CD4-positive, alpha-beta T cell treated with Interleukin-6 at 100 ng/mL for 8 hours (primary cell): Measurements from ENCODE around the gene CNBD2.
"Not testable (repeated sequence)": the region's sequence is repeated elsewhere in the genome, so short reads cannot be mapped to it uniquely, and the experiment has no call there.

Source experiments
- DNase-seq: peaks from one replicate; pipeline ENCODE4 v3.0.0-alpha.2; 2020; ENCODE audit warnings: mixed read lengths, low spot score

CNBD2 gene

DNA sequence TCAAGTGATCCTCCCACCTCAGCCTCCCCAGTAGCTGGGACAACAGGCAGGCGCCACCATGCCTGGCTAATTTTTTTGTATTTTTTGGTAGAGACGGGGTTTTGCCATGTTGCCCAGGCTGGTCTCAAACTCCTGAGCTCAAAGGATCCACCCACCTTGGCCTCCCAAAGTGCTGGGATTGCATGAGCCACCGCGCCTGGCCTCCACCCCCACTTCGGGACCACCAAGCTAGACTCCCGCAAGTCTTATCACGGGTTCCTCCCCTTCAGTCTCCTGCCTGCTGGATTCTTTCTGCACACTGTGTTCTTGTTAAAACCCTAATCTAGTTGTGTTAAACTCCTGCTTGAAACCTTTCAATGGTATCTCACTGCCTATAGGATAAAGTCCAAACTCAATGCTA lies 57.7 kb downstream of the CNBD2 start:
- DNase-seq: not testable (repeated sequence)

DNA sequence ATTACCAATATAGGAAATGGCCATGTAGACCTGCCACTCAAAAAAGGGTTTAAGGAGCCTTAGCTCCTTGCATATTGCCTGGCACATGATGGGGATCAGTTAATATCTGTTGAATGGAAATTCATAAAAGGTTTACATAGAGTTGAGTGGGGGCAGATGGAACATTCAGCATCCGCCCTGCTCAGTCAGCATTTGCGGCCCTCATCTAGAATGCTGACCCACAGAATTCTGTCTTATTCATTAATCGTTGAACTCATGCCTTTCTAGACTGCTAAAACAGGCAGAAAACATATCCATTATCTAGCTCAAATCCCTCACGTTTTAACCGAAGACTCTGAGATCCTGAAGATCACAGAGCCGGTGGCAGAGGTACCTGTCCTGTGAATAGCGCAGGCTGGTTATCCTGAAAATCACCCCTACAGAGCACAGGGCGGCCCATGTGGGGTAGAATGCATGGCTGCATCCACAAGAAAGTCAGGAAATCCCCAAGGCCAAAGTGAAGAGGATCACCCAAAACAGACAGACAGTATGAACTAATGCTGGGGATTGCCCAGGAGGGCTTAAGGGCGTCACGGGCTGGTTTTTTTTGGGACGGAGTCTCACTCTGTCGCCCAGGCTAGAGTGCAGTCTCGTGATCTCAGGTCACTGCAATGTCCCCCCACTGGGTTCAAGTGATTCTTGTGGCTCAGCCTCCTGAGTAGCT lies 59.9 kb downstream of the CNBD2 start:
- no peak for DNase-seq

DNA sequence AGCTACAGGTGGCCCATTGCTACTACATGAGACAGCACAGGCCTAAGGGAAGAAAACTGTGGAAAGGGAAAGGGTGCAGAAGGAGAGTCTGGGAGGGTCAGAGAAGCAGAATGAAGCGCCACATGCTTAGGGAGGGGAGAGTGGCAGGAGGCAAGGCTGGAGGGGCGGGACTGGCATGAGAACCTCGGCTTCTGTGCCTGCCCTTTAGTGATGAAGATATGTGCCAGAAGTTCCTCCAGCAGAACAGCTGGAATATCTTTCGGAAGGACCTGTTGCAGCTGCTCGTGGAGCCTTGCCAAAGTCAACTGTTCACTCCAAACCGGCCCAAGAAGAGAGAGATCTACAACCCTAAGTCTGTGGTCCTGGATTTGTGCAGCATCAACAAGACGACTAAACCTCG lies 61.8 kb downstream of the CNBD2 start:
- DNase-seq: no peak

DNA sequence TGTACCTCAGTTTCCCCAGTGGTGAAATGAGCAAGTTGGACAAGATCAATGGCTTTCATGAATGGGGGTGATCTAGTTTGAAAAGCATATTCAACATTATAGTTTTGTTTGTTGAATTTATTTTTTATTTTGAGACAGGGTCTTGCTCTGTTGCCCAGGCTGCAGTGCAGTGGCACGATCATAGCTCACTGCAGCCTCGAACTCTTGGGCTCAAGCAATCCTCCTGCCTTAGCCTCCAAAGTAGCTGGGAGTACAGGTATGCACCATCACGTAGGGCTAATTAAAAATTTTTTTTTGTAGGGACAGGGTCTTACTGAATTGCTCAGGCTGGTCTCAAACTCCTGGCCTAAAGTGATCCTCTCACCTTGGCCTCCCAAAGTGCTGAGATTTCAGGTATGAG lies 63.4 kb downstream of the CNBD2 start:
- DNase-seq: no peak

DNA sequence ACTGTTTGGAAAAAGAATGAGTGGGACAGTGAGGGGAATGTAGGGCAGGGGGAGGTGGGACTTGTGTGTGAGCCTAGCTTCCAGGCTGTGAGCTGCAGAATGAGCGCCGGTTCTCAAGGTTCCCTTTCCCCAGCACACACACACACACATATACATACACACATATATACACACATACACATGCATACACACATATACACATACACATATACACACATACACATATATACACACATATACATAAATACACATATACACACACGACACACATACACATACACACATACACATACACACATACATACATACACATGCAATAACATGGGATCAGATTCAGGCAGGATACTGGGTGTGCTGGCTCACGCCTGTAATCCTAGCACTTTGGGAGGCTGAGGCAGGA lies 66.5 kb downstream of the CNBD2 start:
- DNase-seq: no peak

- no peak for DNase-seq
Observed at GRCh38 chr20:36035745-36036144, 67.4 kb downstream of the CNBD2 start.

DNA sequence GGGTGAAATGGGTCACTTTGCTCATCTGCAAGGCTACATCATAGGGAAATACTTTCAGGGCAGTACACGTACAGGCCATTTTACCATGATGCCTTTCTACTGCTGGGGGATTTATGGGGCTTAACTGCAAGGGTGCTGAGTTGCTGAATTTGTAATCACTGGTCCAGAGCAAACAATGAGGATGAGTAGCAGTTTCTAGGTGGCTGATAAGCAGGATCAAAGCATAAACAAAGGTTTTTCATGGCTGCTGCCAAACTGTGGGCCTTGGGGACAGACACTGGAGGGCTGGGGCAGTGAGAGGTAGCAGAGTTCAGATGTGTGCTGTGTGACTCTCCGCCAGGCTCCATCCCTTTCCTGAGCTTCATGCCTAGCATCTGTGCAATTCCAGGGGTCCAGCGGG lies 68.3 kb downstream of the CNBD2 start:
- DNase-seq: no peak

- no peak for DNase-seq
Observed at GRCh38 chr20:36040571-36040970, 72.2 kb downstream of the CNBD2 start.

GRCh38 chr20:36043441-36043840 lies 75.1 kb downstream of the CNBD2 start:
- DNase-seq: no peak

DNA sequence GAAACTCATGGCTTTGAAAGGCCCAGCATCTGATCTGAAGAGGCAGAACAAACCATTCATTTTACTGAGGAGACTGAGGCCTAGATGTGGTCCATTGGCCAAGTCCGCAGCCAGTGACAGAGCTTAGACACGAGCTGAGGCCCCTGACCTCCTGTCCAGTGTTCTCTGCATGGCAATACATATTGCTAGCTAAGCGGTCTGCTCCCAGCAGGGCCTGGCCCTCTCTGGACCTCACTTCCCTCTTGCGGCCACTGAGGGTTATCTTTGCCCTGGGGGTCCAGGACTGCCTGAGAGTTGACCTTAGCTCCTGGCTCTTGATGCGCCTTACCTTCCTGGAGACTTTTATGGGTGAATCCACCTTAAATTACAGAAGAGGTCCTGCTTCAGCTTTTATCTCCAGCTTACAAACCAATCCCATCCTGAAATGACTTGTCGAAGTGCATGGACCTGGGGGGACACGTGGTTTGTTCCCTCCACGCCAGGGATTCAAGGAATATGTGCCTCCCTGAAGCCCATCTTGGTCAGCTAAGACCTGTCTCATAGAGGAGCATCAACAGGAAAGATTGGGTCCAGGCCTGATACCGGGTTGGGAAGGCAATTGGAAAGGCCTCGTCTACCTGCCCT lies 75.6 kb downstream of the CNBD2 start:
- no peak for DNase-seq

DNA sequence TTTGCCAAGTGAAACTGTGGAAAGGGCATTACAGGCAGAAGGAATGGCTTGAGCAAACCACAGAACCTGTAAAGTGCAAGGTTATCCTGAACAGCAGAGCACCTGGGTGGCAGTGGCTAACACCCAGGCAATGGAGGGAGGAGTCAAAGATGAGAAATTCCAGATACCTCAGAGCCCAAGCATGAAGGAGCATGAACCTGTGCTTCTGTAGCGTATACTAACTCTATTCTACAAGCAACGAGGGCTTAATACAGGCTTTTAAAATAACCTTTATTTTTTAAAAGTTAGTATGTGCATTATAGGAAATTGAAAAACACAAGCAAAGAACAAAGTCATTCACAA lies 77.0 kb downstream of the CNBD2 start:
- DNase-seq: no peak

DNA sequence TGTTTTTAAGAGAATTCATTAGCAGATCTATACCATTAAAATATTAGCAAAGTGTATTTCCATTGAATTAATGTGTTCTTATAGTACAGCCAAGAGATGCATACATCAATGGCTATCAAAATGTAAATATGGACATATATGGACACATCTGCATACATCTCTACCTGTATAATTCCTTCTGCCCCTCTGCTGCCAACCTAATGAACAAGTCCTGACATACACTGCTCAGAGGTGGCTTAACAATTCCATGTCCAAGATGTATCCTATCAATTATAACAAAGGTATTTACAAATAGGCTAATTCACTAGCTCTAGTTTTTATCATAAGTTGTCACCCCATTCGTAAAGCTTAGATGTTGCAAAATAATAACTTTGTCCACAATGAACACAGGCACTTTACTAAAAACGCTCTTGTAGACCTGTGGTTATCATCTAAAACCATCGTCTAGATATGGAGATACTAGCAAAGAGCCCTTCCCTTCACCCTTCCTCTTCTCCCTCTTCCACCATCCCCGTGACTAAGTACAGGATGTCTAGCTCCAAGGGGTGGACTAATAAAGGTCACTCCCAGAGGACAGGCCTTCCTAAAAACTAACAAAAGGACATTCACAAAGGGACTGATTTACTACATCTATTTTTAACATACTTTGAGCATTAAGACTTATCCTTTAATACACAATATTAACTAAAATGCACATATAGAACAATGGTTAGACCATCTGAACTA lies 77.8 kb downstream of the CNBD2 start:
- DNase-seq: not testable (repeated sequence)

DNA sequence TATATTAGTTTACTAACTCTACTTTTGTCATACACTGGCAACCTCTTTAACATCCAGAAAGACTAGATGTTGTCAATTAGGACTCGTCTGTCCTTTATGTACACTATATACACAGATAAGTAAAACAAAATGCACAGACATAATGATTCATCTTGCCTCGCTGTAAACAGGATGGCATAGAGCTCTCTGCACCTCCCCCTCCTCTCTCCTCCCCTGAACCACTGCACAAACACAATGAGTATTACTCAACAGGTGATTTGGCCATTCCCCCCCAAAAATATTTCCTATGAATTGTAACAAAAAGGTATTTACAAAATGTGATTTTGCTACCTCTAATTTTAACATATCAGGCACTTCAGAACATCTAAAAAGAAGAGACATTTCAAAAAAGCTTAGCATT lies 81.0 kb downstream of the CNBD2 start:
- not testable (repeated sequence) for DNase-seq

DNA sequence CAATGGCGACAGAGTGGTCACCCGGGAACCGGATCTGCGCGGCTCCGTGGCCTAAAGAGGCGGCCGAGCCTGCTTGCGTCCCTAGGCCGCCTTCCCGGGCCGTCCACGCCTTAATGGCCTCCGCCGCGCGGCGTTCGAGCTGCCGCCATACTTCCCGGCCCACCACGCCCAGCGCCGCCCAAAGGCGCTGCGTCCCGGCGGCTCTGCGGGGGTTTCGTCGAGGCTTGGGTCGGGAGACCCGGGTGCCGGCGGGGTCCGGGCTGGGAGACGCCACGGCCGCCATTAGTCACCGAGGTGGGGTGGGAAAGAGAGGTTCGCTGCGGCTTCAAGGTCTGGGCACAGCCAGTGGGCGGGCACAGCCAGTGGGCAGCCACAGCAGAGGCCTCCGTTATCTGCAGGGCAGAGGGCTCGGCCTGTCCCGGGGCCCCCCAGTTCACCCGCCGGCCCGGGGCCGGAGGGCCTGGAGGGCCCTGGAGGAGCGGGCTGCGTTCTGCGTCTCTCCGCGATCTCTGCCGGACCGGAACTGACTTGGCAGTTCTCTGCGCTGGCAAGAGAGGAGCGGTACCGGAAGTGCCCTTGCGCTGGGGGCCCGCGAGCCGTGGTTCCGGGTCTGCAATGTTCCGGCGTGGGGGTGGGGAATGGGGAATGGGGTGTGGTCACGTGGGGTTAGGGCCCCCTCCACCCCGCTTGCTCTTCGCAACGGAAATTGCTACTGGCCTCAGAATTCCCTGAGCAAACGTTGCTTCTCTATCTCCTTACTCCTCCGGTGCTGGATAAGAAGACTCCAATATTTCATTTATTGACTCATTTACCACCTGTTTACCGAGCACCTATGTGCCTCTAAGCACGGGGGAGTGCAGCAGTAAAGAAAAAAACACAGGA lies 82.3 kb downstream of the CNBD2 start:
- DNase-seq: peak; percentile 91

DNA sequence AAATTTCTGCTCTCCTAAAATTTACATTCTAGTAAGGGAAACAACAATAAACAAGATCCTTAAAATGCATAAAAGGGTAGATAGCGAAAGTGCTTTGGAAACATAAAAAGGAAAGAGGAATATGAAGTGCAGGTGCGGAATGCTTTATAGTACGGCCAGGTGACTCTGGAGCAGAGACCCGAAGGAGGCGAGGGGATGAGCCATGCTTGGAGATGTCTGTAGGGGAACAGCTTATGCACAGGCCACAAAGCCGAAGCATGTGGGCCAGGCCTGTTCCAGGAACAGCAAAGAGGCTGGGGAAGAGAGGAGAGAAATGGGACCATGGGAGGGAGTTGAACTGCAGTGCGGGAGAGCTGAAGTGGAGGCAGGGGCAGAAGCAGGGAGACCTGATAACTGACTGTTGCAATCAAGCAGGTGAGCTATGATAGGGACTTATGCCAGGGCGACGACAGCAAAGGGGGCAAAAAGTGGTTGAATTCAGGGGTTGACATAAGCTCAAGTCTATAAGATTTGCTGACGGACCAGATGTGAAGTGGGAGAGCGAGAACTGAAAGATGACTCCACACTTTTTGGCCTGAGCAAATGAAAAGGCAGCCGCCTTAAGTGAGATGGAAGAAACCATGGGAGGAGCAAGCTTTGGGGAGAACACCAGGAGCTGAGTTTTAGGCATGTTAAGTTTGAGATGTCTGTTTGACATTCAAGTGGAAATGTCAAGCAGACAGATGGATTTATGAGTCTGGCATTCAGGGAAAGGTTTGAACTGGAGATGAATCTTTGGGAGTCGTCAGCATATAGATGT lies 83.1 kb downstream of the CNBD2 start:
- DNase-seq: no peak

GRCh38 chr20:36052117-36052513 lies 83.7 kb downstream of the CNBD2 start:
- no peak for DNase-seq

GRCh38 chr20:36053863-36054518 lies 85.6 kb downstream of the CNBD2 start:
- not testable (repeated sequence) for DNase-seq

DNA sequence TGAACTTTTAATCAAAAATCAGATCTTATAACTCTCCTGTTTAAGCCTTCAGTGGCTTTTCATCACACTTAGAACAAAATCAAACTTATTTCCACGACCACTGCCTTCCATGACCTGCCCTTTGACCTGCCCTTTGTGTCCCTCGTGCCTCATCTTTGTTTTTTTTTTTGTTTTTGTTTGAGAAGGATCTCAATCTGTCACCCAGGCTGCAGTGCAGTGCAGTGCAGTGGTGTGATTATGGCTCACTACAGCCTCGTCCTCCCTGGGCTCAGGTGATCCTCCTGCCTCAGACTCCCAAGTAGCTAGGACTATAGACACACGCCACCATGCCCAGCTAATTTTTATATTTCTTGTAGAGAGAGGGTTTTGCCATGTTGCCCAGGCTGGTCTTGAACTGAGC lies 86.8 kb downstream of the CNBD2 start:
- DNase-seq: no peak

DNA sequence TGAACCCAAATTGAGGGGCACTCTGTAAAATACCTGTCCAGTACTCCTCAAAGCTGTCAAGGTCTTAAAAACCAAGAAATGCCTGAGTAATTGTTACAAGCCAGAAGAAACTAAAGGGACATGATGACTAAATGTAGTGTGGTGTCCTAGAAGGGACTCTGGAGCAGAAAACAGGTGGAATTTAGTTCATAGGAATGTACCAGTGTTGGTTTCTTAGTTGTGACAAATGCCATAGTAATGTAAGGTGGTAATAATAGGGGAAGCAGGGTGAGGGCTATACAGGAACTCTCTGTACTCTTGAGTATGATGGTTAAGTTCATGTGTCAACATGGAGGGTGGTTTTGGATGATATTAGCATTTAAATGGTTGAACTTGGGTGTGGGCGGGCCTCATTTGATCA lies 92.3 kb downstream of the CNBD2 start:
- no peak for DNase-seq

- DNase-seq: no peak
Observed at GRCh38 chr20:36061754-36062153, 93.4 kb downstream of the CNBD2 start.

DNA sequence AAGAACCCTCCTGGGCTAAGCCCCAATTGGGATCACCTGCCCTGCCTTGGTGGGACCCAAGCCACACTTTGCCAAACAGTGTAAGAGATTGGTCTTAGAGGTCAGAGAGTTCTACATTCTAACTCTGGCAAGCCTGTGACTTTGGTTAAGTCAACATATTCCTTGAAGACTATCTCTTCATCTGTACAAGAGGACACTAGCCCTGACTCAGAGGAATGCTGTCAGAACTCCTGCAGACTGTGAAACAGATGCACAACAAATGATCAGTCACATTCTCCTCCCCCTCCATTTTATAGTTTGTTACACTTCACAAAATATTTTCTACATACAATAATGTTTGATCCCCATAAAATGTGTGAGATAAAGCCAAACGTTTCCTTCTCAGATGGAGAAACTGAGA lies 94.4 kb downstream of the CNBD2 start:
- DNase-seq: no peak
